BLaER1 (cell line): ENCODE measurements around the gene SZT2.

Experiments used
- H3K27ac ChIP-seq: shearing (Covaris generic); formaldehyde crosslinking; 2 replicates; pipeline ENCODE4 v1.8.1; 2022
- H3K27me3 ChIP-seq: shearing (Covaris generic); formaldehyde crosslinking; 2 replicates; pipeline ENCODE4 v1.8.1; 2022
- H3K36me3 ChIP-seq: shearing (Covaris generic); formaldehyde crosslinking; 2 replicates; pipeline ENCODE4 v1.8.1; 2022
- H3K4me1 ChIP-seq: shearing (Covaris generic); formaldehyde crosslinking; 2 replicates; pipeline ENCODE4 v1.8.1; 2022
- H3K4me2 ChIP-seq: shearing (Covaris generic); formaldehyde crosslinking; 2 replicates; pipeline ENCODE4 v1.8.1; 2022
- H3K4me3 ChIP-seq: shearing (Covaris generic); formaldehyde crosslinking; 2 replicates; pipeline ENCODE4 v1.8.1; 2022
- H3K9ac ChIP-seq: shearing (Covaris generic); formaldehyde crosslinking; 2 replicates; pipeline ENCODE4 v1.8.1; 2022
- H3K9me3 ChIP-seq: shearing (Covaris generic); formaldehyde crosslinking; 2 replicates; pipeline ENCODE4 v1.8.1; 2022
- H4K20me1 ChIP-seq: shearing (Covaris generic); formaldehyde crosslinking; 2 replicates; pipeline ENCODE4 v1.8.1; 2022
- Cebpa-rat ChIP-seq: shearing (Covaris generic); IDR thresholded peaks from 2 replicates; pipeline ENCODE4 v1.8.1; 2022

SZT2 gene

GRCh38 chr1:43421976-43422750 is 32.5 kb downstream of the SZT2 start:
- Histone ChIP-seq H3K4me2 (no peak overlapping the region), H4K20me1 (no peaks in the 10 kb centered on the region), H3K9ac (no peak overlapping the region), H3K27ac (no peak overlapping the region), H3K36me3 (peaks cover 98% of the 10 kb centered on the region), H3K27me3 (no peaks in the 10 kb centered on the region), H3K4me1 (no peaks in the 10 kb centered on the region), H3K4me3 (no peak overlapping the region), H3K9me3 (no peaks in the 10 kb centered on the region)
- TF ChIP-seq Cebpa-rat, result no peak

GRCh38 chr1:43422995-43423671 is 33.4 kb downstream of the SZT2 start:
- no peak overlapping the region for H3K4me2 ChIP-seq
- H3K27ac ChIP-seq, result no peak overlapping the region
- H4K20me1 ChIP-seq, result no peaks in the 10 kb centered on the region
- no peak overlapping the region for H3K4me3 ChIP-seq
- no peaks in the 10 kb centered on the region for H3K4me1 ChIP-seq
- no peaks in the 10 kb centered on the region for H3K9me3 ChIP-seq
- no peak for TF ChIP-seq Cebpa-rat
- H3K27me3 ChIP-seq, result no peaks in the 10 kb centered on the region
- no peak overlapping the region for H3K9ac ChIP-seq
- peaks cover 98% of the 10 kb centered on the region for H3K36me3 ChIP-seq

- no peaks in the 10 kb centered on the region for H3K27me3 ChIP-seq
Measured at GRCh38 chr1:43423672-43424550, 34.2 kb downstream of the SZT2 start.

GRCh38 chr1:43425045-43425444 is 35.3 kb downstream of the SZT2 start:
- no peak overlapping the region for H3K4me2 ChIP-seq
- no peaks in the 10 kb centered on the region for H3K4me1 ChIP-seq
- H3K27me3 ChIP-seq, result no peaks in the 10 kb centered on the region
- no peaks in the 10 kb centered on the region for H3K9me3 ChIP-seq
- H3K36me3 ChIP-seq, result peaks cover 98% of the 10 kb centered on the region
- TF ChIP-seq Cebpa-rat, result no peak
- H3K4me3 ChIP-seq, result no peak overlapping the region
- no peak overlapping the region for H3K27ac ChIP-seq
- H3K9ac ChIP-seq, result no peak overlapping the region
- H4K20me1 ChIP-seq, result no peaks in the 10 kb centered on the region

More at GRCh38 chr1:43423672-43424550, 34.2 kb downstream of the SZT2 start:
- no peak for TF ChIP-seq Cebpa-rat
- Histone ChIP-seq H4K20me1 (no peaks in the 10 kb centered on the region), H3K27ac (no peak overlapping the region), H3K4me1 (no peaks in the 10 kb centered on the region), H3K9me3 (no peaks in the 10 kb centered on the region), H3K36me3 (peaks cover 98% of the 10 kb centered on the region), H3K4me3 (no peak overlapping the region), H3K4me2 (no peak overlapping the region), H3K9ac (no peak overlapping the region)

- H3K9ac ChIP-seq, result no peak overlapping the region
- H3K27me3 ChIP-seq, result no peaks in the 10 kb centered on the region
- H3K9me3 ChIP-seq, result no peaks in the 10 kb centered on the region
- no peak overlapping the region for H3K27ac ChIP-seq
- H3K4me2 ChIP-seq, result no peak overlapping the region
- no peaks in the 10 kb centered on the region for H4K20me1 ChIP-seq
- peaks cover 98% of the 10 kb centered on the region for H3K36me3 ChIP-seq
- no peak for TF ChIP-seq Cebpa-rat
- no peaks in the 10 kb centered on the region for H3K4me1 ChIP-seq
- H3K4me3 ChIP-seq, result no peak overlapping the region
Measured at GRCh38 chr1:43426221-43426620, 36.5 kb downstream of the SZT2 start.

- H3K9me3 ChIP-seq, result no peaks in the 10 kb centered on the region
- H3K27ac ChIP-seq, result no peak overlapping the region
- no peaks in the 10 kb centered on the region for H4K20me1 ChIP-seq
- no peak for TF ChIP-seq Cebpa-rat
- no peak overlapping the region for H3K4me3 ChIP-seq
- no peaks in the 10 kb centered on the region for H3K4me1 ChIP-seq
- peaks cover 100% of the 10 kb centered on the region for H3K36me3 ChIP-seq
- H3K9ac ChIP-seq, result no peak overlapping the region
- H3K27me3 ChIP-seq, result no peaks in the 10 kb centered on the region
- H3K4me2 ChIP-seq, result no peak overlapping the region
Measured at GRCh38 chr1:43427524-43427923, 37.8 kb downstream of the SZT2 start.

- no peaks in the 10 kb centered on the region for H3K9me3 ChIP-seq
- H4K20me1 ChIP-seq, result no peaks in the 10 kb centered on the region
- no peak overlapping the region for H3K4me3 ChIP-seq
- H3K4me2 ChIP-seq, result no peak overlapping the region
- TF ChIP-seq Cebpa-rat, result no peak
- no peaks in the 10 kb centered on the region for H3K27me3 ChIP-seq
- no peak overlapping the region for H3K27ac ChIP-seq
- H3K9ac ChIP-seq, result no peak overlapping the region
- no peaks in the 10 kb centered on the region for H3K4me1 ChIP-seq
- peaks cover 100% of the 10 kb centered on the region for H3K36me3 ChIP-seq
Measured at GRCh38 chr1:43427941-43428340, 38.2 kb downstream of the SZT2 start.

GRCh38 chr1:43430831-43431230 is 41.1 kb downstream of the SZT2 start:
- no peak overlapping the region for H3K4me2 ChIP-seq
- no peaks in the 10 kb centered on the region for H3K9me3 ChIP-seq
- H3K27ac ChIP-seq, result no peak overlapping the region
- H3K27me3 ChIP-seq, result no peaks in the 10 kb centered on the region
- H3K4me3 ChIP-seq, result no peak overlapping the region
- peaks cover 100% of the 10 kb centered on the region for H3K36me3 ChIP-seq
- H3K9ac ChIP-seq, result no peak overlapping the region
- H3K4me1 ChIP-seq, result no peaks in the 10 kb centered on the region
- no peaks in the 10 kb centered on the region for H4K20me1 ChIP-seq
- no peak for TF ChIP-seq Cebpa-rat

GRCh38 chr1:43431676-43432075 is 42.0 kb downstream of the SZT2 start:
- Histone ChIP-seq H3K27ac (no peak overlapping the region), H3K4me1 (no peaks in the 10 kb centered on the region), H3K4me2 (no peak overlapping the region), H3K9ac (no peak overlapping the region), H3K4me3 (no peak overlapping the region), H3K36me3 (peaks cover 100% of the 10 kb centered on the region), H4K20me1 (no peaks in the 10 kb centered on the region), H3K9me3 (no peaks in the 10 kb centered on the region), H3K27me3 (no peaks in the 10 kb centered on the region)
- TF ChIP-seq Cebpa-rat, result no peak
